ENCODE measurements around the gene KRTAP1-5.
"Not testable (repeated sequence)": the region's sequence is repeated elsewhere in the genome, so short reads cannot be mapped to it uniquely, and the experiment has no call there.

The KRTAP1-5 gene

GRCh38 chr17:41049110-41049509 lies 22.1 kb upstream of the KRTAP1-5 start:
- in situ Hi-C loops (cut with HindIII; ENCODE audit: low sequenced_read_pairs), result no loop called here

- in situ Hi-C loops (cut with HindIII; ENCODE audit: low sequenced_read_pairs), result no loop called here
These were observed 21.4 kb upstream of the KRTAP1-5 start for GRCh38 chr17:41048441-41048840.

- in situ Hi-C loops (cut with HindIII; ENCODE audit: low sequenced_read_pairs), result not testable (repeated sequence)
These were observed 19.9 kb upstream of the KRTAP1-5 start, which contains the start of gene KRTAP2-1 for GRCh38 chr17:41046735-41047465. Gene KRTAP2-1, minus strand, starts transcription at chr17:41047316. Its CDS starts 49 bp downstream, at chr17:41047267.

- in situ Hi-C loops (cut with HindIII; ENCODE audit: low sequenced_read_pairs), result no loop called here
These were observed 15.9 kb upstream of the KRTAP1-5 start for GRCh38 chr17:41042953-41043352.

- in situ Hi-C loops (cut with HindIII; ENCODE audit: low sequenced_read_pairs), result not testable (repeated sequence)
These were observed 14.0 kb upstream of the KRTAP1-5 start, which contains the start of gene KRTAP1-1 for GRCh38 chr17:41040783-41041571. Gene KRTAP1-1, minus strand, starts transcription at chr17:41041450. Its CDS starts 53 bp downstream, at chr17:41041397.

- in situ Hi-C loops (cut with HindIII; ENCODE audit: low sequenced_read_pairs), result no loop called here
These were observed 10.9 kb upstream of the KRTAP1-5 start for GRCh38 chr17:41037853-41038350.

- in situ Hi-C loops (cut with HindIII; ENCODE audit: low sequenced_read_pairs), result loop anchor here (5.0 kb wide), 1 partner anchor 37 kb away; the partner anchor contains the start of gene KRTAP3-2
These were observed 7.4 kb upstream of the KRTAP1-5 start, which contains the start of gene KRTAP1-3 for GRCh38 chr17:41034346-41034935. Gene KRTAP1-3, minus strand, starts transcription at chr17:41034874. Its CDS starts 53 bp downstream, at chr17:41034821.

- in situ Hi-C loops (cut with HindIII; ENCODE audit: low sequenced_read_pairs), result loop anchor here (5.0 kb wide), 1 partner anchor 32 kb away; the partner anchor contains the start of gene KRTAP3-2
These were observed 2.7 kb upstream of the KRTAP1-5 start, which contains the start of gene KRTAP1-4 for GRCh38 chr17:41029633-41030245. Gene KRTAP1-4, minus strand, starts transcription at chr17:41030195. Its CDS starts 117 bp downstream, at chr17:41030078.

GRCh38 chr17:41024697-41025096 lies 2.3 kb downstream of the KRTAP1-5 start:
- in situ Hi-C loops (cut with HindIII; ENCODE audit: low sequenced_read_pairs), result no loop called here

- in situ Hi-C loops (cut with HindIII; ENCODE audit: low sequenced_read_pairs), result no loop called here
These were observed 6.7 kb downstream of the KRTAP1-5 start for GRCh38 chr17:41020336-41020735.

- in situ Hi-C loops (cut with HindIII; ENCODE audit: low sequenced_read_pairs), result loop anchor here (10.0 kb wide), 1 partner anchor 195 kb away; no protein-coding TSS in a partner anchor
These were observed 7.6 kb downstream of the KRTAP1-5 start for GRCh38 chr17:41019415-41019814.

GRCh38 chr17:41018541-41018940 lies 8.5 kb downstream of the KRTAP1-5 start:
- in situ Hi-C loops (cut with HindIII; ENCODE audit: low sequenced_read_pairs), result loop anchor here (10.0 kb wide), 1 partner anchor 196 kb away; no protein-coding TSS in a partner anchor

- in situ Hi-C loops (cut with HindIII; ENCODE audit: low sequenced_read_pairs), result loop anchor here (10.0 kb wide), 1 partner anchor 198 kb away; no protein-coding TSS in a partner anchor
These were observed 10.3 kb downstream of the KRTAP1-5 start for GRCh38 chr17:41016578-41017215.

- in situ Hi-C loops (cut with HindIII; ENCODE audit: low sequenced_read_pairs), result loop anchor here (10.0 kb wide), 1 partner anchor 199 kb away; no protein-coding TSS in a partner anchor
These were observed 11.6 kb downstream of the KRTAP1-5 start for GRCh38 chr17:41015454-41015853.

GRCh38 chr17:41013606-41014005 lies 13.4 kb downstream of the KRTAP1-5 start:
- in situ Hi-C loops (cut with HindIII; ENCODE audit: low sequenced_read_pairs), result loop anchor here (10.0 kb wide), 1 partner anchor 201 kb away; no protein-coding TSS in a partner anchor

- in situ Hi-C loops (cut with HindIII; ENCODE audit: low sequenced_read_pairs), result loop anchor here (10.0 kb wide), 1 partner anchor 202 kb away; no protein-coding TSS in a partner anchor
These were observed 13.8 kb downstream of the KRTAP1-5 start for GRCh38 chr17:41013181-41013580.

- in situ Hi-C loops (cut with HindIII; ENCODE audit: low sequenced_read_pairs), result loop anchor here (10.0 kb wide), 1 partner anchor 202 kb away; no protein-coding TSS in a partner anchor
These were observed 14.5 kb downstream of the KRTAP1-5 start for GRCh38 chr17:41012326-41013120.

- in situ Hi-C loops (cut with HindIII; ENCODE audit: low sequenced_read_pairs), result loop anchor here (10.0 kb wide), 1 partner anchor 204 kb away; no protein-coding TSS in a partner anchor
These were observed 16.6 kb downstream of the KRTAP1-5 start for GRCh38 chr17:41010441-41010840.

Measured in endothelial cell of hepatic sinusoid (primary cell).